Mesendoderm (in vitro differentiated cells): Measurements from ENCODE around the gene CSTF2T.

Experiments used
- DNase-seq: peaks from one replicate; pipeline ENCODE4 v3.0.0; 2013
- H2AK5ac ChIP-seq: 2 replicates; pipeline ENCODE4 v1.6.1; 2013; ENCODE audit warnings: low read length, inconsistent platforms
- H2BK120ac ChIP-seq: 2 replicates; pipeline ENCODE4 v1.6.1; 2013; ENCODE audit warnings: low read depth, mild to moderate bottlenecking, low read length, moderate library complexity, mixed read lengths
- H2BK15ac ChIP-seq: replicated peaks from 2 replicates; pipeline ENCODE4 v1.6.1; 2013; ENCODE audit warnings: low read depth, mild to moderate bottlenecking, moderate library complexity
- H2BK5ac ChIP-seq: 2 replicates; pipeline ENCODE4 v1.6.1; 2013; ENCODE audit warnings: low read length, inconsistent platforms
- H3K18ac ChIP-seq: 2 replicates; pipeline ENCODE4 v1.6.1; 2013; ENCODE audit warnings: mild to moderate bottlenecking, low read length, mixed read lengths
- H3K23ac ChIP-seq: one replicate; pipeline ENCODE4 v1.6.1; 2013; ENCODE audit warnings: low read length
- H3K27ac ChIP-seq: 2 replicates; pipeline ENCODE4 v1.5.1; 2013; ENCODE audit warnings: low read depth, mild to moderate bottlenecking, inconsistent platforms, low read length, moderate library complexity
- H3K27me3 ChIP-seq: 2 replicates; pipeline ENCODE4 v1.6.1; 2013; ENCODE audit warnings: low read length, control low read depth, mild to moderate bottlenecking, inconsistent platforms; ENCODE audit not compliant: insufficient read depth, poor library complexity
- H3K36me3 ChIP-seq: 2 replicates; pipeline ENCODE4 v1.6.1; 2013; ENCODE audit warnings: low read length, inconsistent platforms; ENCODE audit not compliant: control insufficient read depth, insufficient read depth
- H3K4ac ChIP-seq: one replicate; pipeline ENCODE4 v1.6.1; 2013; ENCODE audit warnings: low read depth, mild to moderate bottlenecking, low read length, moderate library complexity
- H3K4me1 ChIP-seq: 2 replicates; pipeline ENCODE4 v1.6.1; 2013; ENCODE audit warnings: low read depth, low read length, inconsistent platforms; ENCODE audit not compliant: control insufficient read depth
- H3K4me2 ChIP-seq: 2 replicates; pipeline ENCODE4 v1.6.1; 2013; ENCODE audit warnings: low read length
- H3K4me3 ChIP-seq: 2 replicates; pipeline ENCODE4 v1.5.1; 2013; ENCODE audit warnings: mild to moderate bottlenecking, low read length
- H3K56ac ChIP-seq: one replicate; pipeline ENCODE4 v1.6.1; 2013; ENCODE audit warnings: low read length
- H3K79me1 ChIP-seq: 2 replicates; pipeline ENCODE4 v1.6.1; 2013; ENCODE audit warnings: low read length, inconsistent platforms
- H3K79me2 ChIP-seq: 2 replicates; pipeline ENCODE4 v1.6.1; 2013; ENCODE audit warnings: mild to moderate bottlenecking, low read length; ENCODE audit not compliant: control insufficient read depth, insufficient read depth
- H3K9ac ChIP-seq: 2 replicates; pipeline ENCODE4 v1.6.1; 2013; ENCODE audit warnings: low read length, inconsistent platforms
- H4K5ac ChIP-seq: one replicate; pipeline ENCODE4 v1.6.1; 2013; ENCODE audit warnings: low read length
- H4K8ac ChIP-seq: one replicate; pipeline ENCODE4 v1.6.1; 2013; ENCODE audit warnings: low read depth, mild to moderate bottlenecking, control low read depth, low read length, moderate library complexity
- WGBS: extraction: QIAGEN DNeasy Blood & Tissue Kit; methylation state at CpG from one replicate; pipeline ENCODE4 v1.1.7; 2013; ENCODE audit warnings: low lambda C conversion rate, missing lambda C conversion rate; ENCODE audit not compliant: insufficient coverage; ENCODE audit errors: extremely low coverage; 5-methylcytosine and 5-hydroxymethylcytosine counted together

CSTF2T gene

GRCh38 chr10:51711519-51711891 is 12.1 kb upstream of the CSTF2T start:
- Histone ChIP-seq H3K79me1 (no peaks in the 10 kb centered on the region), H3K9ac (no peak overlapping the region), H4K5ac (no peak overlapping the region), H4K8ac (no peak overlapping the region), H3K4me3 (no peak overlapping the region), H3K36me3 (no peaks in the 10 kb centered on the region), H3K18ac (no peak overlapping the region), H2BK5ac (no peak overlapping the region), H3K79me2 (no peaks in the 10 kb centered on the region), H2BK120ac (no peak overlapping the region), H3K4me1 (no peaks in the 10 kb centered on the region), H3K56ac (no peak overlapping the region), H3K4me2 (no peak overlapping the region), H3K4ac (no peak overlapping the region), H3K27ac (no peak overlapping the region), H2AK5ac (no peak overlapping the region), H3K23ac (no peak overlapping the region), H2BK15ac (no peak overlapping the region), H3K27me3 (no peaks in the 10 kb centered on the region)
- WGBS, result no CpG with 5 or more reads among the region's 1 CpG
- no peak for DNase-seq

- Histone ChIP-seq H2AK5ac (no peak overlapping the region), H3K4me3 (no peak overlapping the region), H3K4ac (no peak overlapping the region), H3K36me3 (no peaks in the 10 kb centered on the region), H4K5ac (no peak overlapping the region), H3K27ac (no peak overlapping the region), H3K27me3 (no peaks in the 10 kb centered on the region), H3K23ac (peak overlapping the region; percentile 45), H3K9ac (no peak overlapping the region), H4K8ac (no peak overlapping the region), H3K4me2 (no peak overlapping the region), H3K79me2 (no peaks in the 10 kb centered on the region), H2BK15ac (no peak overlapping the region), H3K4me1 (no peaks in the 10 kb centered on the region), H2BK5ac (no peak overlapping the region), H3K18ac (no peak overlapping the region), H2BK120ac (no peak overlapping the region), H3K79me1 (no peaks in the 10 kb centered on the region), H3K56ac (no peak overlapping the region)
- WGBS, result no CpG with 5 or more reads among the region's 2 CpGs
- peak; percentile 26 for DNase-seq
Observed at GRCh38 chr10:51709324-51709972, 10.1 kb upstream of the CSTF2T start.

GRCh38 chr10:51708609-51709008 is 9.2 kb upstream of the CSTF2T start:
- H3K36me3 ChIP-seq, result no peaks in the 10 kb centered on the region

GRCh38 chr10:51707821-51708424 is 8.5 kb upstream of the CSTF2T start:
- H4K8ac ChIP-seq, result no peak overlapping the region
- H2BK120ac ChIP-seq, result no peak overlapping the region
- H2BK15ac ChIP-seq, result peak overlapping the region; percentile 64
- H3K79me2 ChIP-seq, result no peaks in the 10 kb centered on the region
- no CpG with 5 or more reads among the region's 5 CpGs for WGBS
- H3K4me2 ChIP-seq, result no peak overlapping the region
- H3K4ac ChIP-seq, result no peak overlapping the region
- H2BK5ac ChIP-seq, result no peak overlapping the region
- no peaks in the 10 kb centered on the region for H3K36me3 ChIP-seq
- no peak overlapping the region for H3K23ac ChIP-seq
- H3K4me3 ChIP-seq, result no peak overlapping the region
- no peaks in the 10 kb centered on the region for H3K27me3 ChIP-seq
- H3K27ac ChIP-seq, result no peak overlapping the region
- no peaks in the 10 kb centered on the region for H3K4me1 ChIP-seq
- no peak overlapping the region for H3K9ac ChIP-seq
- H3K56ac ChIP-seq, result no peak overlapping the region
- H2AK5ac ChIP-seq, result no peak overlapping the region
- H3K18ac ChIP-seq, result no peak overlapping the region
- no peak overlapping the region for H4K5ac ChIP-seq
- H3K79me1 ChIP-seq, result no peaks in the 10 kb centered on the region
- no peak for DNase-seq

More at GRCh38 chr10:51708609-51709008, 9.2 kb upstream of the CSTF2T start:
- H3K79me1 ChIP-seq, result no peaks in the 10 kb centered on the region
- H3K56ac ChIP-seq, result no peak overlapping the region
- no peak overlapping the region for H3K4me3 ChIP-seq
- no peak overlapping the region for H2BK5ac ChIP-seq
- no peak overlapping the region for H2BK15ac ChIP-seq
- no peak overlapping the region for H3K4me2 ChIP-seq
- no peak overlapping the region for H3K23ac ChIP-seq
- no peak overlapping the region for H3K27ac ChIP-seq
- no peak overlapping the region for H2BK120ac ChIP-seq
- H3K9ac ChIP-seq, result no peak overlapping the region
- no peak overlapping the region for H3K4ac ChIP-seq
- WGBS, result no CpG with 5 or more reads among the region's 2 CpGs
- no peaks in the 10 kb centered on the region for H3K79me2 ChIP-seq
- H3K27me3 ChIP-seq, result no peaks in the 10 kb centered on the region
- H4K8ac ChIP-seq, result no peak overlapping the region
- no peak overlapping the region for H4K5ac ChIP-seq
- H3K4me1 ChIP-seq, result no peaks in the 10 kb centered on the region
- no peak overlapping the region for H3K18ac ChIP-seq
- no peak overlapping the region for H2AK5ac ChIP-seq
- DNase-seq, result no peak

GRCh38 chr10:51707392-51707791 is 8.0 kb upstream of the CSTF2T start:
- no peak overlapping the region for H4K8ac ChIP-seq
- no peak overlapping the region for H4K5ac ChIP-seq
- H3K4ac ChIP-seq, result no peak overlapping the region
- H3K4me1 ChIP-seq, result no peaks in the 10 kb centered on the region
- H3K27ac ChIP-seq, result no peak overlapping the region
- no peaks in the 10 kb centered on the region for H3K79me1 ChIP-seq
- H3K56ac ChIP-seq, result no peak overlapping the region
- no peak overlapping the region for H3K4me3 ChIP-seq
- H2BK15ac ChIP-seq, result no peak overlapping the region
- no CpG with 5 or more reads among the region's 6 CpGs for WGBS
- no peaks in the 10 kb centered on the region for H3K27me3 ChIP-seq
- no peak overlapping the region for H2BK120ac ChIP-seq
- H3K79me2 ChIP-seq, result no peaks in the 10 kb centered on the region
- H3K23ac ChIP-seq, result no peak overlapping the region
- H3K36me3 ChIP-seq, result no peaks in the 10 kb centered on the region
- no peak for DNase-seq
- H3K18ac ChIP-seq, result no peak overlapping the region
- no peak overlapping the region for H3K4me2 ChIP-seq
- H2BK5ac ChIP-seq, result no peak overlapping the region
- no peak overlapping the region for H2AK5ac ChIP-seq
- H3K9ac ChIP-seq, result no peak overlapping the region

GRCh38 chr10:51706225-51706624 is 6.8 kb upstream of the CSTF2T start:
- Histone ChIP-seq H3K27me3 (no peaks in the 10 kb centered on the region), H4K8ac (no peak overlapping the region), H3K36me3 (no peaks in the 10 kb centered on the region), H3K79me1 (no peaks in the 10 kb centered on the region), H3K27ac (no peak overlapping the region), H3K4me1 (no peaks in the 10 kb centered on the region), H3K9ac (no peak overlapping the region), H3K4me3 (no peak overlapping the region), H2AK5ac (no peak overlapping the region), H3K4ac (no peak overlapping the region), H3K4me2 (no peak overlapping the region), H2BK15ac (no peak overlapping the region), H2BK120ac (no peak overlapping the region), H4K5ac (no peak overlapping the region), H3K56ac (no peak overlapping the region), H2BK5ac (no peak overlapping the region), H3K23ac (no peak overlapping the region), H3K18ac (no peak overlapping the region), H3K79me2 (no peaks in the 10 kb centered on the region)
- DNase-seq, result no peak
- no CpG with 5 or more reads among the region's 3 CpGs for WGBS
